IgD-negative memory B cell (primary cell): ENCODE data around the gene TOMM70. TPM values are rescaled to one million over a fixed set of nuclear protein-coding genes. Genes with fewer than 3 reads are reported as not detected.

Experiments used
- H3K27ac Mint-ChIP-seq, 3 donors: one replicate each; pipeline ENCODE4 v1.8.0; 2020 to 2022; ENCODE audit warnings: mild to moderate bottlenecking in 3 of 3, mixed read lengths in 3 of 3, moderate library complexity in 1 of 3
- H3K27me3 Mint-ChIP-seq: one replicate; pipeline ENCODE4 v1.8.0; 2021; ENCODE audit warnings: mixed read lengths
- H3K36me3 Mint-ChIP-seq: one replicate; pipeline ENCODE4 v1.8.0; 2020; ENCODE audit warnings: mild to moderate bottlenecking, mixed read lengths
- H3K4me1 Mint-ChIP-seq, 3 donors: one replicate each; pipeline ENCODE4 v1.8.0; 2020 to 2022; ENCODE audit warnings: mixed read lengths in 3 of 3, mild to moderate bottlenecking in 1 of 3
- H3K4me3 Mint-ChIP-seq, 4 donors: one replicate each; pipeline ENCODE4 v1.8.0; 2020 to 2022; ENCODE audit warnings: mild to moderate bottlenecking in 4 of 4, mixed read lengths in 4 of 4, moderate library complexity in 3 of 4
- H3K9me3 Mint-ChIP-seq, 3 donors: one replicate each; pipeline ENCODE4 v1.8.0; 2020 to 2021; ENCODE audit warnings: mixed read lengths in 3 of 3, mild to moderate bottlenecking in 1 of 3
- polyA plus RNA-seq: library from polyadenylated mRNA; unstranded; fragments of 300-500 nt; fragmentation: Illumina TruSeq; gene quantifications from one replicate; pipeline ENCODE4 v1.2.3, GENCODE V29; 2021

Gene TOMM70
- polyA plus RNA-seq, 1 donor from 2014 or later: 14.0 TPM

GRCh38 chr3:100423611-100424010, 22.7 kb upstream of the TOMM70 start:
- no peak overlapping the region for H3K27ac Mint-ChIP-seq
- H3K9me3 Mint-ChIP-seq: no peaks in the 10 kb centered on the region
- H3K4me3 Mint-ChIP-seq: no peak overlapping the region
- H3K4me1 Mint-ChIP-seq: peaks cover under 1 to 5% (median 3%) of the 10 kb centered on the region in 3 donors
- no peaks in the 10 kb centered on the region for H3K27me3 Mint-ChIP-seq
- H3K36me3 Mint-ChIP-seq: peaks cover under 1% of the 10 kb centered on the region

- Mint-ChIP-seq H3K4me1 (peaks cover 2 to 5% (median 3%) of the 10 kb centered on the region in 3 donors), H3K27ac (no peak overlapping the region), H3K4me3 (no peak overlapping the region), H3K36me3 (peaks cover 3% of the 10 kb centered on the region), H3K9me3 (no peaks in the 10 kb centered on the region), H3K27me3 (no peaks in the 10 kb centered on the region)
These were observed 20.0 kb upstream of the TOMM70 start for GRCh38 chr3:100420885-100421284.

- no peak overlapping the region for H3K27ac Mint-ChIP-seq
These were observed 18.5 kb upstream of the TOMM70 start for GRCh38 chr3:100419406-100419805.

GRCh38 chr3:100416863-100417262, 16.0 kb upstream of the TOMM70 start:
- Mint-ChIP-seq H3K9me3 (peaks cover 0 to 4% (median 2%) of the 10 kb centered on the region in 3 donors), H3K36me3 (peaks cover 9% of the 10 kb centered on the region), H3K4me3 (no peak overlapping the region), H3K27ac (no peak overlapping the region), H3K4me1 (peaks cover 2 to 5% (median 3%) of the 10 kb centered on the region in 3 donors), H3K27me3 (no peaks in the 10 kb centered on the region)

More at GRCh38 chr3:100419406-100419805, 18.5 kb upstream of the TOMM70 start:
- Mint-ChIP-seq H3K9me3 (no peaks in the 10 kb centered on the region), H3K4me3 (no peak overlapping the region), H3K4me1 (peaks cover 2 to 5% (median 3%) of the 10 kb centered on the region in 3 donors), H3K27me3 (no peaks in the 10 kb centered on the region), H3K36me3 (peaks cover 3% of the 10 kb centered on the region)

GRCh38 chr3:100416176-100416575, 15.3 kb upstream of the TOMM70 start:
- peaks cover 9% of the 10 kb centered on the region for H3K36me3 Mint-ChIP-seq
- no peaks in the 10 kb centered on the region for H3K27me3 Mint-ChIP-seq
- peaks cover 2 to 5% (median 3%) of the 10 kb centered on the region in 3 donors for H3K4me1 Mint-ChIP-seq
- no peak overlapping the region for H3K27ac Mint-ChIP-seq
- no peak overlapping the region for H3K4me3 Mint-ChIP-seq
- H3K9me3 Mint-ChIP-seq: peaks cover 0 to 6% (median 2%) of the 10 kb centered on the region in 3 donors

- Mint-ChIP-seq H3K4me1 (peaks cover 0 to 1% (median 0%) of the 10 kb centered on the region in 3 donors), H3K27ac (no peak overlapping the region), H3K4me3 (no peak overlapping the region), H3K27me3 (no peaks in the 10 kb centered on the region), H3K36me3 (peaks cover 8% of the 10 kb centered on the region), H3K9me3 (peaks cover 0 to 8% (median 2%) of the 10 kb centered on the region in 3 donors)
These were observed 12.7 kb upstream of the TOMM70 start for GRCh38 chr3:100413613-100414012.

- Mint-ChIP-seq H3K9me3 (peaks cover 0 to 8% (median 2%) of the 10 kb centered on the region in 3 donors), H3K27ac (no peak overlapping the region), H3K27me3 (no peaks in the 10 kb centered on the region), H3K4me3 (no peak overlapping the region), H3K4me1 (no peaks in the 10 kb centered on the region), H3K36me3 (peaks cover 6% of the 10 kb centered on the region)
These were observed 12.2 kb upstream of the TOMM70 start for GRCh38 chr3:100412912-100413590.

- Mint-ChIP-seq H3K27ac (no peak overlapping the region), H3K4me1 (no peaks in the 10 kb centered on the region), H3K9me3 (peaks cover 0 to 22% (median 6%) of the 10 kb centered on the region in 3 donors), H3K36me3 (peaks cover 13% of the 10 kb centered on the region), H3K27me3 (no peaks in the 10 kb centered on the region), H3K4me3 (no peak overlapping the region)
These were observed 10.4 kb upstream of the TOMM70 start for GRCh38 chr3:100411091-100411982.

- peaks cover 0 to 22% (median 8%) of the 10 kb centered on the region in 3 donors for H3K9me3 Mint-ChIP-seq
- no peaks in the 10 kb centered on the region for H3K27me3 Mint-ChIP-seq
- H3K27ac Mint-ChIP-seq: no peak overlapping the region
- no peak overlapping the region for H3K4me3 Mint-ChIP-seq
- H3K4me1 Mint-ChIP-seq: peaks cover 0 to 10% (median 7%) of the 10 kb centered on the region in 3 donors
- H3K36me3 Mint-ChIP-seq: peaks cover 11% of the 10 kb centered on the region
These were observed 7.2 kb upstream of the TOMM70 start for GRCh38 chr3:100407977-100408532.

GRCh38 chr3:100407164-100407563, 6.3 kb upstream of the TOMM70 start:
- peak overlapping the region in 1 of 4 donors; percentile 32 for H3K4me3 Mint-ChIP-seq
- H3K4me1 Mint-ChIP-seq: peaks cover under 1 to 17% (median 14%) of the 10 kb centered on the region in 3 donors
- peaks cover 0 to 18% (median 6%) of the 10 kb centered on the region in 3 donors for H3K9me3 Mint-ChIP-seq
- no peaks in the 10 kb centered on the region for H3K27me3 Mint-ChIP-seq
- H3K27ac Mint-ChIP-seq: no peak overlapping the region
- peaks cover 8% of the 10 kb centered on the region for H3K36me3 Mint-ChIP-seq

GRCh38 chr3:100404250-100404548, 3.3 kb upstream of the TOMM70 start:
- Mint-ChIP-seq H3K27ac (no peak overlapping the region), H3K9me3 (peaks cover 0 to 13% (median 6%) of the 10 kb centered on the region in 3 donors), H3K4me3 (peak overlapping the region in 1 of 4 donors; percentile 37), H3K36me3 (peaks cover 8% of the 10 kb centered on the region), H3K27me3 (no peaks in the 10 kb centered on the region), H3K4me1 (peaks cover 13 to 33% (median 31%) of the 10 kb centered on the region in 3 donors)

GRCh38 chr3:100403362-100404249, 2.7 kb upstream of the TOMM70 start:
- no peak overlapping the region for H3K27ac Mint-ChIP-seq
- peaks cover 0 to 13% (median 6%) of the 10 kb centered on the region in 3 donors for H3K9me3 Mint-ChIP-seq
- H3K27me3 Mint-ChIP-seq: no peaks in the 10 kb centered on the region
- peaks cover 15 to 36% (median 35%) of the 10 kb centered on the region in 3 donors for H3K4me1 Mint-ChIP-seq
- peak overlapping the region in 2 of 4 donors; percentile 37 to 79 for H3K4me3 Mint-ChIP-seq
- H3K36me3 Mint-ChIP-seq: peaks cover 8% of the 10 kb centered on the region

GRCh38 chr3:100402891-100403290, 2.0 kb upstream of the TOMM70 start:
- no peak overlapping the region for H3K27ac Mint-ChIP-seq
- peaks cover 8% of the 10 kb centered on the region for H3K36me3 Mint-ChIP-seq
- peak overlapping the region in 2 of 4 donors; percentile 79 to 99 for H3K4me3 Mint-ChIP-seq
- H3K9me3 Mint-ChIP-seq: peaks cover 0 to 12% (median 5%) of the 10 kb centered on the region in 3 donors
- peaks cover 19 to 39% (median 38%) of the 10 kb centered on the region in 3 donors for H3K4me1 Mint-ChIP-seq
- H3K27me3 Mint-ChIP-seq: no peaks in the 10 kb centered on the region

- peaks cover 20 to 42% (median 38%) of the 10 kb centered on the region in 3 donors for H3K4me1 Mint-ChIP-seq
- H3K9me3 Mint-ChIP-seq: peaks cover 0 to 6% (median 1%) of the 10 kb centered on the region in 3 donors
- H3K4me3 Mint-ChIP-seq: peak overlapping the region; percentile 99 to 100 (median 100)
These were observed 1.4 kb upstream of the TOMM70 start for GRCh38 chr3:100402256-100402655.

More at GRCh38 chr3:100402256-100402655, 1.4 kb upstream of the TOMM70 start:
- peak overlapping the region in 2 of 3 donors; percentile 93 to 96 for H3K27ac Mint-ChIP-seq
- peaks cover 3% of the 10 kb centered on the region for H3K36me3 Mint-ChIP-seq
- no peaks in the 10 kb centered on the region for H3K27me3 Mint-ChIP-seq
